HCT116 (cell line): ENCODE measurements around the gene SETD3. TPM values are rescaled to one million over a fixed set of nuclear protein-coding genes. Genes with fewer than 3 reads are reported as not detected.

Experiments
- ATAC-seq: fragments of 200-7000 bp; cut with Tn5 transposase; 2 replicates; pipeline ENCODE4 v1.9.1; 2020; ENCODE audit warnings: mild to moderate bottlenecking, moderate library complexity
- BruUV-seq: library from RNA; stranded (reverse); fragments of 400-500 nt; replicated peaks from 2 replicates; lab custom pipeline; 2021; lab: Mats Ljungman, UMichigan
- CTCF ChIA-PET: fragments of 300-600 bp; sonication (Branson Sonifier 250); formaldehyde crosslinking; loops from one replicate; lab custom pipeline; 2021; ENCODE audit warnings: antibody characterized with exemption; lab: Charles Lee
- POLR2A ChIA-PET: fragments of 300-600, 350-600 bp; sonication (Branson Sonifier 250); formaldehyde crosslinking; loops from one replicate; lab custom pipeline; 2021; ENCODE audit warnings: antibody characterized with exemption; lab: Charles Lee
- RAD21 ChIA-PET, 2 experiments: fragments of 300-600 bp; sonication (Branson Sonifier 250); formaldehyde crosslinking; loops; one replicate each; lab custom pipeline; 2023; ENCODE audit warnings: low total read pairs in 2 of 2; ENCODE audit not compliant: uncharacterized antibody in 2 of 2, unreplicated experiment in 2 of 2, low non-redundant PET in 1 of 2; lab: Charles Lee
- DNase-seq: peaks from one replicate; pipeline ENCODE4 v3.0.0-alpha.2; 2010; ENCODE audit warnings: low read depth, low spot score
- H2AFZ ChIP-seq: fragments of 200-600 bp; shearing (Covaris generic), sonication (generic); 2 replicates; pipeline ENCODE4 v1.6.1; 2017; ENCODE audit warnings: low read depth, mixed run types, mixed read lengths, antibody characterized with exemption, low read length; ENCODE audit not compliant: poor library complexity, severe bottlenecking
- H3K27ac ChIP-seq: 2 replicates; pipeline ENCODE4 v1.5.1; 2012; ENCODE audit warnings: low read depth, low read length
- H3K27me3 ChIP-seq: fragments of 200-600 bp; sonication (generic); 2 replicates; pipeline ENCODE4 v1.6.1; 2016; ENCODE audit warnings: mixed run types, low read length, mixed read lengths; ENCODE audit not compliant: insufficient read depth
- H3K36me3 ChIP-seq, 2 experiments: fragments of 200-500 bp in 1 of 2; fragments of 200-600 bp in 1 of 2; sonication (Bioruptor generic) in 1 of 2; sonication (generic) in 1 of 2; 2 replicates each; pipeline versions ENCODE4 v1.5.1 to v1.6.1; 2014 to 2016; ENCODE audit warnings: low read length in 2 of 2, inconsistent platforms in 1 of 2, mixed read lengths in 1 of 2, mixed run types in 1 of 2; ENCODE audit not compliant: insufficient read depth in 2 of 2, control insufficient read depth in 1 of 2
- H3K4me1 ChIP-seq, 2 experiments: fragments of 200-600 bp in 1 of 2; sonication (generic) in 1 of 2; 2 replicates each; pipeline versions ENCODE4 v1.5.1 to v1.6.1; 2012 to 2017; ENCODE audit warnings: low read length in 2 of 2, inconsistent platforms in 1 of 2, mild to moderate bottlenecking in 1 of 2, mixed read lengths in 1 of 2, mixed run types in 1 of 2, moderate library complexity in 1 of 2; ENCODE audit not compliant: insufficient read depth in 2 of 2, control insufficient read depth in 1 of 2
- H3K4me2 ChIP-seq: fragments of 200-600 bp; sonication (generic); 2 replicates; pipeline ENCODE4 v1.6.1; 2017; ENCODE audit warnings: mixed run types, low read length, mixed read lengths
- H3K4me3 ChIP-seq, 2 experiments: fragments of 200-600 bp in 1 of 2; sonication (generic) in 1 of 2; replicated peaks in 1 of 2; 2 replicates each; pipeline ENCODE4 v1.5.1; 2011 to 2016; ENCODE audit warnings: low read length in 2 of 2, control low read depth in 1 of 2, low read depth in 1 of 2, mild to moderate bottlenecking in 1 of 2, mixed read lengths in 1 of 2, mixed run types in 1 of 2
- H3K79me2 ChIP-seq: fragments of 200-600 bp; sonication (generic); 2 replicates; pipeline ENCODE4 v1.6.1; 2017; ENCODE audit warnings: mild to moderate bottlenecking, mixed run types, low read length, moderate library complexity, mixed read lengths; ENCODE audit not compliant: insufficient read depth
- H3K9ac ChIP-seq: fragments of 200-600 bp; sonication (generic); 2 replicates; pipeline ENCODE4 v1.6.1; 2016; ENCODE audit warnings: low read length, mixed read lengths
- H3K9me2 ChIP-seq: fragments of 200-600 bp; sonication (generic), shearing (Covaris generic); 2 replicates; pipeline ENCODE4 v1.6.1; 2017; ENCODE audit warnings: mixed run types, mild to moderate bottlenecking, moderate library complexity; ENCODE audit not compliant: insufficient read depth
- H3K9me3 ChIP-seq, 2 experiments: fragments of 200-500 bp in 1 of 2; fragments of 200-600 bp in 1 of 2; sonication (Bioruptor generic) in 1 of 2; sonication (generic) in 1 of 2; 2 replicates each; pipeline ENCODE4 v1.6.1; 2014 to 2017; ENCODE audit warnings: low read length in 2 of 2, mixed read lengths in 2 of 2, inconsistent platforms in 1 of 2, low read depth in 1 of 2, mild to moderate bottlenecking in 1 of 2, mixed run types in 1 of 2, moderate library complexity in 1 of 2; ENCODE audit not compliant: control insufficient read depth in 1 of 2, insufficient read depth in 1 of 2
- H4K20me1 ChIP-seq: fragments of 200-600 bp; sonication (generic), shearing (Covaris generic); 2 replicates; pipeline ENCODE4 v1.6.1; 2017; ENCODE audit warnings: mixed run types, mild to moderate bottlenecking, moderate library complexity; ENCODE audit not compliant: insufficient read depth
- CBX3 ChIP-seq: IDR thresholded peaks from 2 replicates; pipeline ENCODE4 v1.6.1; 2012; ENCODE audit warnings: low read depth
- CEBPB ChIP-seq: IDR thresholded peaks from 2 replicates; pipeline ENCODE4 v1.6.1; 2012; ENCODE audit warnings: low read depth
- EGR1 ChIP-seq: IDR thresholded peaks from 2 replicates; pipeline ENCODE4 v1.6.1; 2012; ENCODE audit warnings: low read depth
- EZH2 ChIP-seq: fragments of 200-600 bp; sonication (generic); IDR thresholded peaks from 2 replicates; pipeline ENCODE4 v1.6.1; 2017; ENCODE audit warnings: antibody characterized with exemption, mixed run types
- EZH2phosphoT487 ChIP-seq: fragments of 200-600 bp; IDR thresholded peaks from 2 replicates; pipeline ENCODE4 v1.6.1; 2018; ENCODE audit warnings: antibody characterized with exemption, borderline replicate concordance
- JUND ChIP-seq: IDR thresholded peaks from 2 replicates; pipeline ENCODE4 v1.6.1; 2012
- MAX ChIP-seq: IDR thresholded peaks from 2 replicates; pipeline ENCODE4 v1.6.1; 2012
- POLR2A ChIP-seq: IDR thresholded peaks from 2 replicates; pipeline ENCODE4 v1.7.0; 2011; ENCODE audit warnings: borderline replicate concordance; ENCODE audit not compliant: insufficient read depth, insufficient read length; ENCODE audit errors: extremely low read depth
- RAD21 ChIP-seq: IDR thresholded peaks from 2 replicates; pipeline ENCODE4 v1.6.1; 2012; ENCODE audit warnings: low read depth, mild to moderate bottlenecking
- REST ChIP-seq: IDR thresholded peaks from 2 replicates; pipeline ENCODE4 v1.6.1; 2012; ENCODE audit warnings: low read depth
- SP1 ChIP-seq: IDR thresholded peaks from 2 replicates; pipeline ENCODE4 v1.6.1; 2012; ENCODE audit warnings: low read depth
- TCF7L2 ChIP-seq: IDR thresholded peaks from 2 replicates; pipeline ENCODE4 v1.7.0; 2011; ENCODE audit warnings: borderline replicate concordance, inconsistent platforms; ENCODE audit not compliant: insufficient read depth, insufficient read length; ENCODE audit errors: extremely low read depth
- ZFX ChIP-seq: fragments of 450-650 bp; IDR thresholded peaks from 2 replicates; pipeline ENCODE4 v1.6.1; 2017
- ZNF274 ChIP-seq: fragments of 200-500 bp; sonication (Bioruptor generic); IDR thresholded peaks from 2 replicates; pipeline ENCODE4 v1.6.1; 2014; ENCODE audit warnings: mild to moderate bottlenecking, low read depth, low read length, inconsistent platforms
- intact Hi-C: fragments of 100-400 bp; cut with micrococcal nuclease; formaldehyde crosslinking; loops from 2 replicates; pipeline ENCODE4 v1.10.0; 2022
- total RNA-seq: library from RNA; stranded (reverse); gene quantifications from one replicate; pipeline ENCODE4 v1.2.1, GENCODE V29; 2021; ENCODE audit not compliant: unreplicated experiment

Gene SETD3
- total RNA-seq, 1 experiment from 2014 or later, result 46.6 TPM

GRCh38 chr14:99524091-99524661 is 43.5 kb upstream of the SETD3 start:
- DNase-seq, result no peak
- Histone ChIP-seq H2AFZ (no peak overlapping the region), H3K4me1 (peaks cover 0 to 6% of the 10 kb centered on the region in 2 experiments; a peak in 2 of 4 replicates), H3K27me3 (no peaks in the 10 kb centered on the region), H3K4me2 (no peak overlapping the region), H3K36me3 (no peaks in the 10 kb centered on the region), H3K79me2 (peaks cover 3% of the 10 kb centered on the region; the same call in 1 of the 2 replicates), H4K20me1 (no peaks in the 10 kb centered on the region), H3K4me3 (no peak overlapping the region), H3K9ac (no peak overlapping the region), H3K9me3 (no peaks in the 10 kb centered on the region), H3K9me2 (no peaks in the 10 kb centered on the region), H3K27ac (no peak overlapping the region)
- ChIA-PET POLR2A (no interaction called here), CTCF (no interaction called here), RAD21 (no interaction called here)
- intact Hi-C loops, result loop anchor here (10.0 kb wide), 1 partner anchor 421 kb away; no protein-coding TSS in a partner anchor
- BruUV-seq, result no TSS peak
- no peak for ATAC-seq
- TF ChIP-seq REST, result no peak
- TF ChIP-seq CBX3, result no peak
- no peak for TF ChIP-seq RAD21
- TF ChIP-seq TCF7L2, result no peak
- no peak for TF ChIP-seq ZFX
- no peak for TF ChIP-seq MAX
- TF ChIP-seq EGR1, result no peak
- no peak for TF ChIP-seq ZNF274
- no peak for TF ChIP-seq CEBPB
- TF ChIP-seq SP1, result no peak
- no peak for TF ChIP-seq POLR2A
- TF ChIP-seq EZH2phosphoT487, result no peak
- TF ChIP-seq JUND, result no peak
- no peak for TF ChIP-seq EZH2
